C4-2B (cell line): ENCODE results near the gene TGFB3.

Source experiments
- H3K27ac ChIP-seq: fragments of 450-650 bp; 2 replicates; pipeline ENCODE4 v1.5.1; 2017
- CTCF ChIP-seq: fragments of 450-650 bp; conservative IDR thresholded peaks from 2 replicates; pipeline ENCODE4 v1.5.1; 2017; ENCODE audit warnings: mild to moderate bottlenecking
- ZFX ChIP-seq: fragments of 450-650 bp; IDR thresholded peaks from 2 replicates; pipeline ENCODE4 v1.6.1; 2017

The TGFB3 gene

GRCh38 chr14:75981426-75982265 is at the start of gene TGFB3:
Gene TGFB3 (minus strand): TSS chr14:75981995. CDS start chr14:75980893, 1,102 bp downstream.
- TF ChIP-seq ZFX (no peak), CTCF (no peak)
- peak within 1 kb of the TSS; percentile 73 for H3K27ac ChIP-seq

GRCh38 chr14:76024211-76024907 is 42.6 kb upstream of the TGFB3 start:
- no peak for TF ChIP-seq ZFX
- TF ChIP-seq CTCF, result no peak
- H3K27ac ChIP-seq, result no peak overlapping the region

- TF ChIP-seq CTCF (no peak), ZFX (no peak)
- no peak overlapping the region for H3K27ac ChIP-seq
Measured at GRCh38 chr14:76023757-76024156, 42.0 kb upstream of the TGFB3 start.

- no peak overlapping the region for H3K27ac ChIP-seq
- TF ChIP-seq CTCF (no peak), ZFX (no peak)
Measured at GRCh38 chr14:76022991-76023390, 41.2 kb upstream of the TGFB3 start.

GRCh38 chr14:76019676-76020075 is 37.9 kb upstream of the TGFB3 start:
- H3K27ac ChIP-seq, result no peak overlapping the region
- TF ChIP-seq CTCF, result no peak
- TF ChIP-seq ZFX, result no peak

GRCh38 chr14:76015668-76016067 is 33.9 kb upstream of the TGFB3 start:
- H3K27ac ChIP-seq, result no peak overlapping the region
- no peak for TF ChIP-seq ZFX
- no peak for TF ChIP-seq CTCF

- TF ChIP-seq CTCF (no peak), ZFX (no peak)
Measured at GRCh38 chr14:76015191-76015590, 33.4 kb upstream of the TGFB3 start.

More at GRCh38 chr14:76015191-76015590, 33.4 kb upstream of the TGFB3 start:
- H3K27ac ChIP-seq, result no peak overlapping the region
